GM12872 (cell line): Measurements from ENCODE around the gene CADM2.

Experiments
- TF ChIP-seq, protein P1 (sequence below): IDR thresholded peaks from 3 replicates; pipeline ENCODE4 v1.5.1; 2011; ENCODE audit warnings: low read depth, mild to moderate bottlenecking, low read length, moderate library complexity; ENCODE audit not compliant: insufficient read depth

Gene CADM2

GRCh38 chr3:85258326-85258725, 299.5 kb downstream of the CADM2 start:
- TF ChIP-seq, protein P1, sequence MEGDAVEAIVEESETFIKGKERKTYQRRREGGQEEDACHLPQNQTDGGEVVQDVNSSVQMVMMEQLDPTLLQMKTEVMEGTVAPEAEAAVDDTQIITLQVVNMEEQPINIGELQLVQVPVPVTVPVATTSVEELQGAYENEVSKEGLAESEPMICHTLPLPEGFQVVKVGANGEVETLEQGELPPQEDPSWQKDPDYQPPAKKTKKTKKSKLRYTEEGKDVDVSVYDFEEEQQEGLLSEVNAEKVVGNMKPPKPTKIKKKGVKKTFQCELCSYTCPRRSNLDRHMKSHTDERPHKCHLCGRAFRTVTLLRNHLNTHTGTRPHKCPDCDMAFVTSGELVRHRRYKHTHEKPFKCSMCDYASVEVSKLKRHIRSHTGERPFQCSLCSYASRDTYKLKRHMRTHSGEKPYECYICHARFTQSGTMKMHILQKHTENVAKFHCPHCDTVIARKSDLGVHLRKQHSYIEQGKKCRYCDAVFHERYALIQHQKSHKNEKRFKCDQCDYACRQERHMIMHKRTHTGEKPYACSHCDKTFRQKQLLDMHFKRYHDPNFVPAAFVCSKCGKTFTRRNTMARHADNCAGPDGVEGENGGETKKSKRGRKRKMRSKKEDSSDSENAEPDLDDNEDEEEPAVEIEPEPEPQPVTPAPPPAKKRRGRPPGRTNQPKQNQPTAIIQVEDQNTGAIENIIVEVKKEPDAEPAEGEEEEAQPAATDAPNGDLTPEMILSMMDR = no peak

DNA sequence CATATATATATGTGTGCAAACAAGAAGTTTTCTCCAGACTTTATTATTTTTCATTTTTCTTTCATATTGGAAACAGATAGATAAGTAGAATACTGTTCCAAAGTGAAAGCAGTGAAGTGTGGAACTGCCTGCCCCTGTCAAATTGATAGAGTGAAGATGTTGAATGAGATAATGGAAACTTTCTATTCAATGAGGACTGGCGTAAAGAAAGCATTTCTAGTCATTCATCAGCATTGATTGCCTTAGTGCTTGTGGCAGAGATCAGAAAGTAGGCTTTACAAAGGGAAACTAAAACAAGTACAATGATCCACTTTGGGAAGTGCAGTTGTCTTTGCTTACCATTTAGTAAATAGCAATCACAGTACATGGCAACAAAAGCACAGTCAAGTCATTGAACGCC, 300.0 kb downstream of the CADM2 start:
- TF ChIP-seq, protein P1 = no peak

DNA sequence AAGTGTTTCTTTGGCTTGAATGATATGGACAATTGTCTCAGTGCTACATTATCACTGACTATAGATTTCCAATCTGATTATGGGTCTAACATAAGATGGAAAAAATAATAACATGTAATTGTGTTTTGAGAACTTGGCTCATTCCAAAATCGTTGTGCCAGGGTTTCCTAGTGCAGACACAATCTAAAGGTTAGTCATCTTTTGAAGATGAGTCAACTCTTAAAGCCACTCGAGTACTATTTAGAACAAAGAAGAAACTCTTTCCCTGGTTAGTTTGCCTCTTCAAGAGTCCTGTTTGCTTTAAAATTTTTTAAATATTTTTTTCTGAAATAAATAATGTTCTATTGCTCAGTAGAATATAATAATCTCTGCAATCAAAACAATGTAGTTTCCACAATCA, 301.0 kb downstream of the CADM2 start:
- TF ChIP-seq, protein P1 = no peak

DNA sequence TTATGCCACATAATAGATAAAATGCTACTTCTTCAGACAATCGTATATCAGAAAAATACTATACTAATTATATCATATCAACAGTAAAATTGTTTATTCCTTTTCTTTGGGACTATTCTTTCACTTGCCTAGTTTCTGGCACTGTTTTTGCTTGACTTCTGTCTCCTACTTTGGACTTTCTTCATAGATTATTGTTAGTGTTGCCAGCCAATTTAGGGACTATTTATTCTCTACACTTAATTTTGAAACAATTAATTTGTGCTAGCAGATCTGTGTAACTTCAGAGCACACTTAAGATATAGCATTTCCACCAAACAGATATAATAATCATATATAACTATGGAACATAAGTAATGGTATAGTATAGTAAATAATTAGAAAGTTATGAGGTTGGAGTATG, 305.6 kb downstream of the CADM2 start:
- TF ChIP-seq, protein P1 = no peak

- TF ChIP-seq, protein P1 = no peak
Measured at GRCh38 chr3:85270488-85270887, 311.7 kb downstream of the CADM2 start.

DNA sequence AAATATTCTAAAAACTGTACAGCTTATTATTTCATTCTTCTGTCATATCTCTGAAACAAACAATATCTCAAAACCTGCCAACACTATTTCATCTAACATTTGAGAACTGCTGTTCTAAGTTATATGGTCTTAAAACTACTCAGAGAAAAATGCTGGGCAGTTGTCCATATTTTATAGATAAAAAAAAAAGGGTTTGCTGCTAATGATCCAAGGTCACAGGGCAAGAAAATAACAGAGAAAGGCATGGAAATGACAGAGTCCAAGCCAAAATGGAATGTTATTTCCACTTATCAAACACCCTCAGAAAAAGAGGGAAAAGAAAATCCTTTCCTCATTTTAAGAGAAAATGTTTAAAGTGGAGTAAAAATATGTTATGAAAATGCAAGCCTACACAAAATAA, 313.1 kb downstream of the CADM2 start:
- TF ChIP-seq, protein P1 = no peak

DNA sequence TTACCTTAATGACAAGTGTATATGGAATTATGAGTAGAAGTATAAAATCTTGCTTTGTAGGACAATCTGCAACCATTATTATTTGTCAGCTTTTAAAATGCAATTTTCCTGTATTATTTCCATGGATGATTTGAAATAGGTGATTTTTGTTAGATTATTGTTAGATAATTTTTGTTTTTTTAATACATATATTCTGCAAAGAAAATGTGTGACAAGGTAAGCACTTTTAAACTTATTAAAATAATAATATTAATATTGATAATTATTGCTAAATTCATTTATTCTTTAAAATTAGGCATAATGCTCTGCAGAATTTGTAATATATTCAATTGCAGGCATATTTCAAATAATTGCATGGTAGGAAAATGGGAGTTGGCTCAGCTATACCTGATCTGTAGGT, 329.5 kb downstream of the CADM2 start:
- TF ChIP-seq, protein P1 = no peak

- TF ChIP-seq, protein P1 = no peak
Measured at GRCh38 chr3:85297291-85297690, 338.5 kb downstream of the CADM2 start.
